Measurements from ENCODE around the gene EZH1.

The EZH1 gene

GRCh38 chr17:42708588-42708987, 36.3 kb downstream of the EZH1 start:
- DNase-seq, result no peak

- peak; percentile 60 for DNase-seq
Measured at GRCh38 chr17:42706732-42707131, 38.1 kb downstream of the EZH1 start.

- DNase-seq, result no peak
Measured at GRCh38 chr17:42704837-42705494, 39.9 kb downstream of the EZH1 start.

- no peak for DNase-seq
Measured at GRCh38 chr17:42704490-42704836, 40.4 kb downstream of the EZH1 start.

- no peak for DNase-seq
Measured at GRCh38 chr17:42702446-42702845, 42.4 kb downstream of the EZH1 start.

GRCh38 chr17:42700586-42701289, 44.1 kb downstream of the EZH1 start:
- DNase-seq, result no peak

- no peak for DNase-seq
Measured at GRCh38 chr17:42699415-42699740, 45.5 kb downstream of the EZH1 start.

GRCh38 chr17:42698736-42699414, 46.0 kb downstream of the EZH1 start:
- DNase-seq, result no peak

- DNase-seq, result no peak
Measured at GRCh38 chr17:42697108-42697811, 47.6 kb downstream of the EZH1 start.

- DNase-seq, result no peak
Measured at GRCh38 chr17:42695500-42695899, 49.3 kb downstream of the EZH1 start.

GRCh38 chr17:42694524-42694923, 50.3 kb downstream of the EZH1 start:
- DNase-seq, result no peak

GRCh38 chr17:42692489-42692888, 52.4 kb downstream of the EZH1 start:
- no peak for DNase-seq

GRCh38 chr17:42691021-42691545, 53.8 kb downstream of the EZH1 start:
- no peak for DNase-seq

- no peak for DNase-seq
Measured at GRCh38 chr17:42690596-42690995, 54.2 kb downstream of the EZH1 start.

GRCh38 chr17:42687707-42688320, 57.0 kb downstream of the EZH1 start:
- no peak for DNase-seq

- DNase-seq, result no peak
Measured at GRCh38 chr17:42686520-42687128, 58.2 kb downstream of the EZH1 start.

- no peak for DNase-seq
Measured at GRCh38 chr17:42685831-42686230, 59.0 kb downstream of the EZH1 start.

- DNase-seq, result no peak
Measured at GRCh38 chr17:42684929-42685556, 59.8 kb downstream of the EZH1 start.

- peak; percentile 30 for DNase-seq
Measured at GRCh38 chr17:42683407-42684034, 61.3 kb downstream of the EZH1 start.

- DNase-seq, result peak; percentile 54
Measured at GRCh38 chr17:42682722-42683403, 62.0 kb downstream of the EZH1 start.
